Endodermal cell (in vitro differentiated cells): ENCODE results near the gene SLFN5. TPM values are rescaled to one million over a fixed set of nuclear protein-coding genes. Genes with fewer than 3 reads are reported as not detected.

Source experiments
- DNase-seq: peaks from one replicate; pipeline ENCODE4 v3.0.0-alpha.2; 2017
- H3K27ac ChIP-seq: 2 replicates; pipeline ENCODE4 v1.5.1; 2013; ENCODE audit warnings: mild to moderate bottlenecking, low read depth, low read length, moderate library complexity
- H3K27me3 ChIP-seq: 2 replicates; pipeline ENCODE4 v1.6.1; 2013; ENCODE audit warnings: mild to moderate bottlenecking, low read length, moderate library complexity; ENCODE audit not compliant: insufficient read depth, control insufficient read depth, poor library complexity, severe bottlenecking
- H3K36me3 ChIP-seq: 2 replicates; pipeline ENCODE4 v1.7.0; 2013; ENCODE audit warnings: mild to moderate bottlenecking, low read length, moderate library complexity; ENCODE audit not compliant: control insufficient read depth, insufficient read depth
- H3K4me1 ChIP-seq: one replicate; pipeline ENCODE4 v1.7.0; 2013; ENCODE audit warnings: low read length; ENCODE audit not compliant: control insufficient read depth, insufficient read depth
- H3K4me3 ChIP-seq: 2 replicates; pipeline ENCODE4 v1.5.1; 2013; ENCODE audit warnings: mild to moderate bottlenecking, low read length, moderate library complexity
- H3K9ac ChIP-seq: 2 replicates; pipeline ENCODE4 v1.6.1; 2013; ENCODE audit warnings: mild to moderate bottlenecking, low read length, moderate library complexity; ENCODE audit not compliant: poor library complexity, severe bottlenecking; ENCODE audit errors: extremely low read depth
- H3K9me3 ChIP-seq: 2 replicates; pipeline ENCODE4 v1.6.1; 2013; ENCODE audit warnings: mild to moderate bottlenecking, low read length, moderate library complexity; ENCODE audit not compliant: control insufficient read depth
- H3K27ac Mint-ChIP-seq: 2 replicates; pipeline ENCODE4 v1.8.0; 2020; ENCODE audit warnings: mixed read lengths
- H3K27me3 Mint-ChIP-seq: 2 replicates; pipeline ENCODE4 v1.8.0; 2021; ENCODE audit warnings: mild to moderate bottlenecking, mixed read lengths; ENCODE audit not compliant: insufficient read depth
- H3K36me3 Mint-ChIP-seq: 2 replicates; pipeline ENCODE4 v1.8.0; 2020; ENCODE audit warnings: low read depth, mixed read lengths
- H3K4me1 Mint-ChIP-seq: 2 replicates; pipeline ENCODE4 v1.8.0; 2020; ENCODE audit warnings: mixed read lengths
- H3K4me3 Mint-ChIP-seq: 2 replicates; pipeline ENCODE4 v1.8.0; 2020; ENCODE audit warnings: mild to moderate bottlenecking, moderate library complexity, mixed read lengths
- H3K9me3 Mint-ChIP-seq: 2 replicates; pipeline ENCODE4 v1.8.0; 2020; ENCODE audit warnings: mild to moderate bottlenecking, mixed read lengths
- WGBS, 2 experiments: methylation state at CpG; one replicate each; pipeline versions ENCODE4 v1.1.5 to v1.1.7; 2013; ENCODE audit warnings: missing lambda C conversion rate in 2 of 2, mixed read lengths in 1 of 2; ENCODE audit not compliant: insufficient coverage in 1 of 2, insufficient read length in 1 of 2; 5-methylcytosine and 5-hydroxymethylcytosine counted together
- total RNA-seq, 2 donors: library from RNA; stranded (reverse); fragmentation: NEBNext Ultra II Directional in 1 of 2; extraction: Animal tissue kit (Norgen Biotek cat#: 25700) in 1 of 2; gene quantifications; 2 replicates in 1 of 2; 3 replicates in 1 of 2; pipeline ENCODE4 v1.2.1, GENCODE V29; 2021
- TF ChIP-seq, protein P1 (sequence below): fragments of 200-600 bp; sonication (generic); conservative IDR thresholded peaks from 2 replicates; pipeline ENCODE4 v1.5.0; 2021; ENCODE audit warnings: antibody characterized with exemption, mild to moderate bottlenecking

The SLFN5 gene
- total RNA-seq, 2 donors from 2014 or later: 12.4 TPM

DNA sequence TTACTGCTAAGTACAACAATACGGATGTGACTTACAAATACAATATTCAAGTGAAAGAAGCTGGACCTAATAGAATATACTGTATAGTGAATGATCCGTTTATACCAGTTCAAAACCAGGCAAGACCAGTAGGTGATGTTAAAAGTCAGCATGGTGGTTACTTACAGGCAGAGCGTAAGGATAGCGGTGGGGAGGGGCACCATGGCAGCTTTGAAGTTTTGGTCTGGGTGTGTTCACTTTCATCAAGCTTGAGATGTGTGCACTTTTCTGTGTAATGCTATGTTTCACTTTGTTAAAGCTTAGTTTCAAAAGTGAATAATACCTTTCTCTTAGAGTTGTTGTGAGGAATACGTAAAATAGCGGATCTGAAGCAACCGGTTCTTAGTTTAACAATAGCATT lies 32.1 kb upstream of the SLFN5 start:
- H3K27me3 ChIP-seq: peaks cover 37% of the 10 kb centered on the region
- TF ChIP-seq, protein P1, sequence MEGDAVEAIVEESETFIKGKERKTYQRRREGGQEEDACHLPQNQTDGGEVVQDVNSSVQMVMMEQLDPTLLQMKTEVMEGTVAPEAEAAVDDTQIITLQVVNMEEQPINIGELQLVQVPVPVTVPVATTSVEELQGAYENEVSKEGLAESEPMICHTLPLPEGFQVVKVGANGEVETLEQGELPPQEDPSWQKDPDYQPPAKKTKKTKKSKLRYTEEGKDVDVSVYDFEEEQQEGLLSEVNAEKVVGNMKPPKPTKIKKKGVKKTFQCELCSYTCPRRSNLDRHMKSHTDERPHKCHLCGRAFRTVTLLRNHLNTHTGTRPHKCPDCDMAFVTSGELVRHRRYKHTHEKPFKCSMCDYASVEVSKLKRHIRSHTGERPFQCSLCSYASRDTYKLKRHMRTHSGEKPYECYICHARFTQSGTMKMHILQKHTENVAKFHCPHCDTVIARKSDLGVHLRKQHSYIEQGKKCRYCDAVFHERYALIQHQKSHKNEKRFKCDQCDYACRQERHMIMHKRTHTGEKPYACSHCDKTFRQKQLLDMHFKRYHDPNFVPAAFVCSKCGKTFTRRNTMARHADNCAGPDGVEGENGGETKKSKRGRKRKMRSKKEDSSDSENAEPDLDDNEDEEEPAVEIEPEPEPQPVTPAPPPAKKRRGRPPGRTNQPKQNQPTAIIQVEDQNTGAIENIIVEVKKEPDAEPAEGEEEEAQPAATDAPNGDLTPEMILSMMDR: no peak
- no peaks in the 10 kb centered on the region for H3K9me3 Mint-ChIP-seq
- H3K36me3 Mint-ChIP-seq: no peaks in the 10 kb centered on the region
- peaks cover 22% of the 10 kb centered on the region for H3K27me3 Mint-ChIP-seq
- WGBS, 2 experiments: 85 to 86% methylated on average over 5 to 6 of the region's 7 CpGs
- no peak overlapping the region for H3K4me3 Mint-ChIP-seq
- no peak overlapping the region for H3K27ac Mint-ChIP-seq
- H3K36me3 ChIP-seq: no peaks in the 10 kb centered on the region
- H3K4me1 ChIP-seq: no peaks in the 10 kb centered on the region
- no peak overlapping the region for H3K9ac ChIP-seq
- H3K9me3 ChIP-seq: no peaks in the 10 kb centered on the region
- DNase-seq: no peak
- H3K27ac ChIP-seq: no peak overlapping the region
- no peak overlapping the region for H3K4me3 ChIP-seq
- H3K4me1 Mint-ChIP-seq: no peaks in the 10 kb centered on the region

DNA sequence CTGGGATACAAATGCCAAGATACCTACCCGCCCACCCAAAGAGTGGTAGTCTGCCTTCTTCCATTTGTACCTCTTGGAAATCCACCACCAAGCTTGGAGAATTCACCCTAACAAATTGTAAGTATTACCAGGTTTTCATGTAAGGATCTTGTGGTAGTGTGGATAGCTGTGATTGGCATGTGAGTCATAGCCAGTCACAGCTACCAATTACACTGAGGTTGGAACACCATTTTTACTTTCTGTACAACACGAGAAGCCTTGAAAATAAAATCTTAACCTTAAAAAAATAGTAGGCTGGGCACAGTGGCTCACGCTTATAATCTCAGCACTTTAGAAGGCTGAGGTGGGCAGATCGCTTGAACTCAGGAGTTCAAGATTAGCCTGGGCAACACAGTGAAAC lies 30.2 kb upstream of the SLFN5 start:
- Histone ChIP-seq H3K4me3 (no peak overlapping the region), H3K36me3 (no peaks in the 10 kb centered on the region), H3K27ac (no peak overlapping the region), H3K4me1 (no peaks in the 10 kb centered on the region), H3K9ac (no peak overlapping the region), H3K27me3 (peaks cover 29% of the 10 kb centered on the region), H3K9me3 (no peaks in the 10 kb centered on the region)
- no peak for DNase-seq
- Mint-ChIP-seq H3K4me3 (no peak overlapping the region), H3K27ac (no peak overlapping the region), H3K9me3 (no peaks in the 10 kb centered on the region), H3K36me3 (no peaks in the 10 kb centered on the region), H3K27me3 (peaks cover 19% of the 10 kb centered on the region), H3K4me1 (no peaks in the 10 kb centered on the region)
- WGBS, 2 experiments: 80 to 87% methylated on average over 3 to 4 of the region's 4 CpGs
- TF ChIP-seq, protein P1: no peak

DNA sequence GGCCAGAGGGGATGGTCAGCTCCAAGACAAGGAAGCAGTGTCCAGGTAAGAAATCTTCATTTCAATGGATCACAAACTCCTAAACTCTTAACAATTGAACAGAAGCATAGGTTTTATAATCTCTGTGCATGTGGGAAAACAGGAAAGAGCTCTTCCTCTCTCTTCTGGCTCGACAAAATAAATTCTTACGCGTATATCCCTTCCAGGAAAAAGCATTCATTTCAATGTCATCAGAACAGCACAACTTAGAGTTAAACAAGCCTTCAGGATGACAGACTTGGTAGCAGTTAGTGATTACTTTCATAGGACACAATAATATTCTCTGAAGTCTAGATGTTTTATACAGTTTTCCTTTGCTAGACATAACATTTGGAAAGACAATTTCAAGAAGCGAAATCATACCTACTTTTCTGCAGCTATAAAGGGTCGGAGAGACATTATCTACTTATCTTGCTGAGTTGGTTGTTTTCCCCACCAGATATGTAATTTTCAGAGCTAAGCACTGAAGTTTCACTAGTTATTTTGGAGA lies 29.4 kb upstream of the SLFN5 start:
- no peak overlapping the region for H3K4me3 ChIP-seq
- H3K4me1 ChIP-seq: no peaks in the 10 kb centered on the region
- H3K4me1 Mint-ChIP-seq: no peaks in the 10 kb centered on the region
- TF ChIP-seq, protein P1: no peak
- no peaks in the 10 kb centered on the region for H3K9me3 ChIP-seq
- peaks cover 19% of the 10 kb centered on the region for H3K27me3 Mint-ChIP-seq
- H3K27me3 ChIP-seq: peaks cover 25% of the 10 kb centered on the region
- no peak overlapping the region for H3K27ac ChIP-seq
- no peak overlapping the region for H3K9ac ChIP-seq
- 91 to 96% methylated on average over 4 to 5 of the region's 5 CpGs for WGBS, 2 experiments
- DNase-seq: no peak
- no peaks in the 10 kb centered on the region for H3K36me3 Mint-ChIP-seq
- H3K9me3 Mint-ChIP-seq: no peaks in the 10 kb centered on the region
- no peak overlapping the region for H3K4me3 Mint-ChIP-seq
- no peak overlapping the region for H3K27ac Mint-ChIP-seq
- no peaks in the 10 kb centered on the region for H3K36me3 ChIP-seq
